NCI-H526 treated with DMSO at 0.1 percent for 48 hours (cell line): ENCODE results near the gene FAM83G.

ENCODE experiments used
- DNase-seq: peaks from one replicate; lab custom pipeline; 2025; lab: John Stamatoyannopoulos, UW

Gene FAM83G

DNA sequence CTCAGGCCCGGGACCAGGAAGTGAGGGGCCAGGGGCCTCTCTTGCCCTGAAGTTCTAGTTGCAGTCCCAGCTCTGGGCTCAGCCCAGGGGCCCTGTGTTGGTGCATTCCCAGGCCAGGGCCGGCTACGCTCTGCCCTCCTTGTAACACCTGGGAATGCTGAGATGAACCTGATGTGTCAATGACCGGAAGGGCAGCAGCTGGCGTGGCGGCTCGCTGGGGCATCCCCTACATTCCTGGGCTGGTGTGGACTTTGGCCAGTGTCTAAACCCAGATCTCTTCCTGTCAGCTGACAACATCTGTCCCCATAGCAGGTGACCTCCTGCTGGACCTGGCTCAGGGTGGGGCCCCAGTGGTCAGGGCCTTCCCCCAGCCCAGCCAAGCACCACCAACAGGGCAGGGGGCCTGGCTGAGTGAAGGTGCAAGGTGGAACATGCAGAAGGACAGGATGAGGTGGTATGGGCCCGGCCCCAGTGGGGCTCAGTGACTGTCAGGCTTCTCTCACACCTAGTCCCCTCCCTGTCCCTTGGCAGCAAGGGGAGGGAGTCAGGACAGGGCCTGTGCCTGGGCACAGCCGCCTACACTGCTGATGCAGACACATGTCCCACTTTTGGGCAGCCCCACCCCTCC, 15.9 kb downstream of the FAM83G start:
- DNase-seq, result no peak

DNA sequence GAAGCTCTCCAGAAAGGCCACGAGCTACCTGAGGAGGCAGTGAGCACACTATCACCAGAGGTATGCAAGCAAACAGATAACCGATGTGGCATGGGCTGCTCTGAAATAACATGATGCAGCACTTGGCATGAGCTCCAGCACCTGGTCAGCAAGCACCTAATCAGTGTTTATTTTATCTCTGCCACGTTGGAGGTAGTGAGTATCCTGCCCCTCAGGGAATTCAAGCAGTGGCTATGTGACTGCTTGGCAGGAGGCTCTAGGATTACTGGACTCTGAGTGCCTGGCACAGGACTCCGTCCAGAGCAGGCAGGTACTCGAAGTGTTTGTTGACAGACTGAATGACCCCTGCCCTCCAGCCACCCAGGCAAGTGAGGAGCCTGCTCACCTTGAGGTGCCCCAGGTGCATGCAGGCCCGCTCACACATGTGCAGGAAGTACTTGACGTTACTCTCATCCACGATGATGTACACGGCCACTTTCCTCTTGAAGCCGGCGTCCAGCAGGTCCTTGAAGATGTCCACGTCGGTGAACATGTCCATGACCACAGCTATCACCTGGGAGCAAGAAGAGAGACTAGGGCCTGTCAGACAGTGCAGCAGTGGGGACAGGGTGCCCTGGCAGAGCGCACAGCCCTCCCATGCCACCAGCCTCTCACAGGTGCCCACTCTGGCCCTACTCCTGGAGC, 16.6 kb downstream of the FAM83G start:
- no peak for DNase-seq

DNA sequence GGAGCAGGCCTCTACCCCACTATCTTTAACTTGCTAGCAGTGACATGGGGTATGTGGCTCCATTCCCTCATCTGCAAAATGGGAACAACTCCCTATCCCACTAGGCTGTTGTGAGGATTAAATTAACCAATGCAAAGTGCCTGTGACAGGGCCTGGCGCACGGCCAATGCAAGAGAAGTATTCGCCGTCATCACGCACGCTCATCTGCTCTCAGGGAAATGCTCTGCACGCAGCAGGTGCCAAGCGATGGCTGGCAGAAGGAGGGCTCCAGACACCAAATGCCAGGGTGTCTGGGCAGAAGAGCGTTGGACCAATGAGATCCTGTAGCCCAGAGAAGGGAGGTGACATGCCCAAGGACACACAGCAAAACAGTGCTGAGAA, 17.3 kb downstream of the FAM83G start:
- DNase-seq, result no peak

DNA sequence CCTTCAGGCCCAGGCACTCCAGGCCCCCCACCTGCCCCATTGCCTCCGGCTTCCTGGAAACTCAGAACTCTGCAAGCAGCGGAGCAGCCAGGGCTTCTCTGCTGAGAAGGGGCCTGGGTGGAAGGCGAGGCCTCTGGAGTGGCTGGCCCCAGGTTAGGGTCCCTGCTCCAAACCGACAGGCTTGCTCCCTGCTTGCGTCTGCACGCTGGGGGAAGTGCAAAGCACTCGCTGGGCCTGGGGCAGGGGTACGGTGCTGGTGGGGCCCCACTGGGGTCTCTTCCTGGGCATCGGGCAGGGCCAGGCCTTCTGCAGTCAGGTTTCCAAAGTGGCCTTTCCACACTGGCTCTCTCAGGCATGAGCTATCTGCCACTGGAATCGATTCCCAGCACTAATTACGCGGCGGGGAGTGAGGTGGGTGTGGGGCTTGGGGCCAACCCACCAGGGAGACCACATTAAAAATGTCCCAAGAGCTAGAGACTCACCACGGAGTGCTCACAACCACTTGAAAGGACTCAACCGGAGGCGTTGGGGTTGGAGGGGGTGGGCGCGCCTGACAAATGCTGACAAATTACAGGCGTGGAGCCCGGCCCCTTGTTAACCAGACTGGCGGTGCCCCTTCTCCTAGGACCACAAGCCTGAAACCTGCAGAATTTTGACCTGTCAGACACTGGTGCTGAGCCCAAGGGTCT, 17.9 kb downstream of the FAM83G start:
- DNase-seq, result no peak

DNA sequence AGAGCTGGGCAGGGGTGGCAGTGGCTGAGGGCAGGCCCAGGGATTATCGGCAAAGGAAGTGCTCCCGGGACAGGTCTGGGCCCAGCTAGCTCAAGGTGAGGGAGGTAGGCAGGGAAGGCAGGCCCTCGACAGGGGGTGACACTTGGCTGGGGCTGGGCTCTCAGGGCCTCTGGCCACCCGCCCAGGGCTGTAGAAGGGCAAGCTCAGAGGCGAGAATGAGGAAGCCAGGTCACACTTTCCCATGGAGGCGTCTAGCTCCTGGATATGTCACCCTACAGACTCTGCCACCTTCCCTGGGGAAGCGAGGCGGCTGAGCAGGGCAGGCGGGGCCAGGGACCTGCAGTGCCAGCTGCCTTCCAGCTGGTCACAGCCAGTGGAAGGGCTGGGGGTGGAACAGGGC, 19.1 kb downstream of the FAM83G start:
- no peak for DNase-seq

DNA sequence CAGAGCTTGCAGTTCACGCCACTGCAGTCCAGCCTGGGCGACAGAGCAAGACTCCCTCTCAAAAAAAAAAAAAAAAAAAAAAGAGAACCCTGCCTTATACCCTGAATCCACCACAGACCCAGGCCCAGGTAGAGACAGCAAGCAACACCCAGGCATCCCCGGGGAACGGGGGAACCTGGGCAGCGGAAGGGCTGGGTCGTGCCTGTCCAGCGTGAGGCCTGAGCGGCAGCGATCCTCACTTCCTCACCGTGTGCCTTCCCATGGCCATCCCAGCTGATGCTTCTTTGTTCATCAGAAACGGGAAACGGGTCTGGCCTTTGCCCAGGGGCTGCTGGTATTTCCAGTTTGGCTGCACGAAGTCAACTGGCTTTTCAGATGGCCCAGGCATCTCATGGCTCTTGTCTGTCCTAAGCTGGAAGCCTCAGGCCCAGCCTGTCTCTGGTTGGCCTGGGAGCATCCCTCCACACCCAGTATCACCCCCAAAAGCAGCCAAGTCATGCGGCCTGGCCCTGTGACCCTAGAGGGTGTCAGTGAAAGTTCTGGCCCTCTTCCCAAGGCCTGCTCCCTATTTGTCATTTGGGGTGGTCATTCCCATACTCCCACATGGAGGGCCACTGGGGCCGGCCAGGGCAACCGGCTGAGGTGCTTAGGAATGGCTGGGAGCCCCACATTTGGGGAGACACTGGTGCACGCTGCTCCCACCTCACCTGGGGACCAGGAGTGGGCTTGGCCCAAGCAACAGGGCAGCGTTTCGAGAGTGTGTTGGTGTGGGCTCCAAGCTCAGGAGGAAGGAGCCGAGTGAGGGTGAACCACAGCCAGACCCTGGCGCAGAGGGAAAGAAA, 20.1 kb downstream of the FAM83G start:
- no peak for DNase-seq

DNA sequence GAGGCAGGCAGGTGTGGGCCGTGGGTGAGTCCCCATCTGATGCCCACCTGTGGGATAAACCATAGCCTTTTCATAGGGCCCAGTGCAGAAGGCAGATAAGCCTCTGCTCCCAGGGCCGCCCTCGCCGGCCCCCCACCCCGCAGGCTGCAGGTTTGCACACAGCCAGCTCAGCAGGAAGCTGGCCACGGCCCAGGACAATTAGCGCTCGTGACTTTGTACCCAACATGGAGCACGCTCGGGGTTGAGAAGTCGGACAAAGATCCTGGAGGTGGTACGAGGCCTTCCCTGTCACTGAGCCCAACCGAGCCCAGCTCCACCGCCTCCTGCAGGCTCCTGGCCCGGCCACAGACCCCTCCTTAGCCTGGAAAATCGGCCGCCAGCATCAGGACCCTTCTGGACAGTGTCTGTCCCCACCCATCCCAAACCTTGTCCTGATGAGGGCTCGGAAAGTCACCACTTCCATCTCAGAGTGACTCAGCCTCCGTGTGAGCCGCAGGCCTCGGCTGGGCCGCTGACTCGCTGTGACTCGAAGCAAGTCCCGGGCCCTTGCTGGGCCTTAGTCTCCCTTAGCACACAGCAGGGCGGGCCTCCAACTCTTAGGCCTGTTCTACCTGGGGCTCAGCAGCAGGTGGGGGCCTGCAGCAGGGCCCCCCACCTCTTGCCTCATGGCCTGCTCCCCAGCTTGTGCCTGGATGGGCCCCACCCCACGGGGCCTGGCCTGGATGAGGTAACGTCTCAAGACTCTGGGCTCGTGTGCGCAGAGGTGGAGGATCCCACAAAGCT, 22.7 kb downstream of the FAM83G start:
- DNase-seq, result no peak

DNA sequence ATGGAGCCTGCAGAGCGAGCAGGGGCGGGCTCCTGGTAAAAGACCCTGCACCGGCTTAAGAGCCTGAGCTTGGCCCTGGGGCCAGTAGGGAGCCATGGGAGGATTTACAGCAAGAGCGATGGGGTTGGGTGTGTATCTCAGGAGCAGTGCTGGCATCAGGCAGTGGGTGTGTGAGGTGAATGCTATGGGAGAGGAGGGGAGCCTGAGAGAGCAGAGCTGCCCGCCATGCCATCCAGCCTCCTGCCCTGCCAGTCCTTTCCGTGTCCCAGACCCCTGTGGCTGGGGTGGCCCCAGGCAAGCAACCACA, 23.3 kb downstream of the FAM83G start:
- no peak for DNase-seq

DNA sequence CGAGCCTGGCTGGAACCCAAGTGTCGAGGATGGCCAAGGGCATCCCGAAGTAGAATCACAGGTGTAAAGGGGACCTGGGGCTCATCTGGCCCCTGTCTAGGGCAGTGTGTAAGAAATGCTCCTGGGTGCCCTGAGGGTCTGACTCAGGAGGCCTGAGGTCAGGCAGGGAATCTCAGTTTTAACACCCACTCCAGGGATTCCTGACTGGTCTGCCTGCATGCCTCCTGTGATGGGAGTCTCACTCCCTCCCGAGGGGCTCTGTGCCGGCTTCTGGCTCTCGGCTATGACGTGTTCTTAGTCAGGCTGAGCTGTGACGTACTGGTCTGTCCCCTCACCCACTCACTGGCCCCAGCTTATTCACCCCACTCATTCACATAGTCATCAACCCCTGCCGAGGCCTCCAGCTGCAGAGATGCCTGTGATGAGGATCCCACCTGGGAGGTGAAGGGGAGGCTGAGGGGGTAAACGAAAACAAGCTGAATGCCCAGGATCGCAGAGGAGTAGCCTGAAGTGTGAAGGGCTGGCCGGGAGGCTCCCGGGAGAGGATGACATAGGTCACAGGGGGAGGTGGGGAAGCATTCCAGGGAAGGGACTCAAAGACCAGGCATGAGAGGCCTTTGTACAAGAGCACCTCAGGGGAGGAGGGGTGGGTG, 23.8 kb downstream of the FAM83G start:
- no peak for DNase-seq

DNA sequence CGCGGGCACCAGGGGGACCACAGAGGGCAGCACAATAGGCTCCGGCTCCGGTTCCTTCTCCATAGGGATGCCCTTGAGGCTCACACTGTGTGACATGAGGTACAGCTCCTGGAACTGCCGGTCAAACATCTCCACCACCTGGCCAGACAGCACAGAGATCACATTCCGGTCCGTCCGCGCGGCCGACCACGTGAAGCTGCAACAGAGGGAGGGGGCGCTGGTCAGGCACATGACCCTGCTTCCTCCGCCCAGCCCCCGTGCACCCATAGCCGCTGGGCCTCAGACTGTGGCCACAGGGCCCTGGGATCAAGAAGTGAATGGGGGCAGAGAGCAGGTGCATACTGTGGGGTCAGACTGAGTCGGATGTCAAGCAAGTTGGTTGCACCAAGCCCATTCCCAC, 25.9 kb downstream of the FAM83G start:
- no peak for DNase-seq

DNA sequence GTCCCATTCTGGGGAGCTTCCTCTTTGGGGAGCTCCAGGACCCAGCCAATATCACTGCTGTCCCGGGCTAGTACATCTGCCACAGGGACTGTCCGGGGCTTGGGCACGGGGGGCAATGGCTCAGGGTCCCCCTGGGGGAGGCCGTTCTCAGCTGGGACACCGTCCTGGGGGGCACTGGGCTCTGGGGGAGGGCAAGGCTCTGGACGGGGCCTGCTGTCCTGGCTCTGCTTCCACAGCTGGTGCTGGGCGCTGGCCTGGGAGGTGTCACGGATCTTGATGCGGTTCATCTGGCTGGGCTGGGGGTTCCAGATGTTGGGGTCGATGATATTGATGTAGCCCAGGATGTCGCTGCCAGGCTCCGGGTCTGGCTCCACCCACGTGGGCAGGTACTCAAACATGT, 26.5 kb downstream of the FAM83G start:
- DNase-seq, result no peak

DNA sequence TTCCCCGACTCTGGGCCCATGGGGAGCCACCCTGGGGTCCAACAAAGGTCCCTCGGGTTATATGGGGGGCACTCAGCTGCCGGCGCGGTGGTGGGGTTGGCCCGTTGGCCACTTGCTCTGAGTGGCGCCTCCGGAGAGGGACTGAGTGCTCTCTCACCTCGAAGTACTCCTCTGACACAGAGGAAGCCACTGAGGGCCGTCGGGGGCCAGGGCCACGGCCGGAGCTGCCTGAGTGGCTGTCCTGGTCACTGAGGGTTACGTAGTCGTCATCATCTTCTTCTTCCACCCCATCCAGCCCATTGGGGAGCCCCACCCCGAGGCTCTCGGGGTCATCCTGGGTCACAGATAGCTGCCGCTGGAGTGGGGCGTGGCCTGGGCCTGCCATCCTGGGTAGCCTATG, 26.9 kb downstream of the FAM83G start:
- DNase-seq, result no peak

DNA sequence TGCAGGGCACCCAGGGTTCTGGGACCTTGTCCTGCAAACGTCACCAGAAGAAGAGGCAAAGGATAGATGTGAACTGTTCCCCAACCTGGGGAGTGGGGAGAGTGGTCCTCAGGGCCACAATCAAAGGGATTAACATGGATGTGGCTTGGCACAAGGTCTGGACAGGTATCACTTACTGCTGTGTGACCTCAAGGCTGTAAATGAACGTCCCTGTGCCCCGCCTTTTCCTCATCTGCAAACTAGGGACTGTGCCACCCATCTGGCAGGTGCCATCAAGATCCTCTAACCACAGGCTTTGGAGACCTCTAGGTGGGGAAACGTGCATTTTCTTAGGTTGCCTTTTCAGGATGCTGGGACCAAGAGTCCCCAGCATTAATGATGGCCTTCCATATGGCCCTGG, 27.5 kb downstream of the FAM83G start:
- no peak for DNase-seq

DNA sequence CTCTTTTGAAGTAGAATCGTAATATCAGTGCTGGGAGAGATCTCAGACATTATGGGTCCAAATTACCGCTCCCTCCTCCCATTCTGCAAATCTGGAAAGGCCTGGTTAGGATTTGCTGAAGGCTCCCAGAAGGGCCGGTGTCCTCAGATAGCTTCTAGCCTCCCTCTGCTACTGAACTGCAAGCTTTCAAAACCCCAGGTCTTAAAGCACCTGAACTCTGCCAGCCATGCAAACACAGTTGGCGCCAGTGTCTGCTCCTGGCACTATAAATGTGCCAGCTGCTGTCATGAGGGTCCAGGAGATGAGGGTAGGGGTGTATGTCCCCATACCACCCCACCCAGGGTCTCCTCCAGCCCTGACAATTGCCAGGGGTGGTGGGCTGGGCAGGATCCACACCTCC, 28.4 kb downstream of the FAM83G start:
- DNase-seq, result no peak

DNA sequence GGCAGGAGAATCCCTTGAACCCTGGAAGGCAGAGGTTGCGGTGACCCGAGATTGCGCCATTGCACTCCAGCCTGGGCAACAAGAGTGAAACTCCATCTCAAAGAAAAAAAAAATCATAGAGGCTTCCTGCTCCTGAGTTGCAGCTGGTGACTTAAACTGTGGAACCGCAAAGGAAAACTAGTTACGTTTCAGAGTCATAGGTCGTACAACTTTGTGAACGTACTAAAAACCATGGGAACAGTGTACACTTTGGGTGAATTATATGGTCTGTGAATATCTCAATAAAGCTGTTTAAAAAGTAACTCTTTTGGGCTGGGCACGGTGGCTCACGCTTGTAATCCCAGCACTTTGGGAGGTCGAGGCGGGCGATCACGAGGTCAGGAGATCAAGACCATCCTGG, 29.0 kb downstream of the FAM83G start:
- no peak for DNase-seq

DNA sequence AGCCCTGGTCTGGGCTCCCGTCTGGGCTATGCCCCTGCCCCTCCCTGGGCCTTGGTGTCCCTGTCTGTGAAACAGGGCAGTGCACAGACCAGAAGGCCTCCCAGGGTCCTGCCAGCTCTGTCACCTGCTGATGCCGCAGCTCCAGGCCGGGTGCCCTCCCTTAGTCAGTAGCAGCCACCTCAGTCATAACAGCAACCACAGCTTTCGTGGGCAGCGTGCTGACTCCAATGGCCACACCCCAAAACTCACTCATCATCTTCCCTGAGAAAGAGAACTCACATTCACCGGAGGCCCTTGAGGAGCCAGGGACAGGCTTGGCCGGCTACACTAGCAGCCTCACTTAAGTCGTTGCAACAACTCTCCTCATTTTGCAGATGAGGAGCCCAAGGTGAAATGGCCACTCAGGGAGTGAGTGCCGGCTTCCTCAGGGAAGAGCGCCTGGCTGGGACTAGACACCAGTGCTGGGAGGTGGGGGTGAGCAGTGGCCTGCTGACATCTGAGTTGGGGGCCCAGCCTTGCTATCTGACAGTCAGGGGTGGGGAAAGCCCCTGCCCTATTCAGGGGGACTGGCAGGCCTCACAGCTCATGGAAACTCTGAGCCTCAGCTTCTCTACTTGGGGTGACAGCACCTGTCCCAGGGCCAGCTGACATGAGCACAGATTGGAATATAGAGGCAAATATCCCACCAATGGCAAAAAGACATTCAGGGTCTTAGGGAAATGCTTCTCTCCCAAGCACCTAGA, 30.0 kb downstream of the FAM83G start:
- no peak for DNase-seq

DNA sequence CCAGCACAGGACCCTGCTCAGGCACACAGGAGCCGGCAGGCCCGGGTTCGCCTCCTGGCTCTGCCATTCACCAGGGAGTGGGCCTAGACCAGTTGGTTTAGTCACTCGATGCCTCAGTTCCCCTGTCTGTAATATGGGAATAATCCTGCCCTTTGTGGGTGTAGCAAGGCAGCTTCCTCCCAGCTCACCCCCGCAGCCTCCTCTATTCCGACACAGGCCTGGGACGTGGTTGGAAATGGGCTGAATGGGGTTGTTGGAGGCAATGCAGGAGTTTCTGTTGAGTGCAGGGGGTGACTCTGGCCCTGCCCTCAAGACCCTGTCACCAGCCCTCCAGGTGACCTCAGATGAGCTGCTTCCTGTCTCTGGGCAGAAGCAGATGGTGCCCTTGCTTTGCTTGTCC, 32.8 kb downstream of the FAM83G start:
- no peak for DNase-seq

DNA sequence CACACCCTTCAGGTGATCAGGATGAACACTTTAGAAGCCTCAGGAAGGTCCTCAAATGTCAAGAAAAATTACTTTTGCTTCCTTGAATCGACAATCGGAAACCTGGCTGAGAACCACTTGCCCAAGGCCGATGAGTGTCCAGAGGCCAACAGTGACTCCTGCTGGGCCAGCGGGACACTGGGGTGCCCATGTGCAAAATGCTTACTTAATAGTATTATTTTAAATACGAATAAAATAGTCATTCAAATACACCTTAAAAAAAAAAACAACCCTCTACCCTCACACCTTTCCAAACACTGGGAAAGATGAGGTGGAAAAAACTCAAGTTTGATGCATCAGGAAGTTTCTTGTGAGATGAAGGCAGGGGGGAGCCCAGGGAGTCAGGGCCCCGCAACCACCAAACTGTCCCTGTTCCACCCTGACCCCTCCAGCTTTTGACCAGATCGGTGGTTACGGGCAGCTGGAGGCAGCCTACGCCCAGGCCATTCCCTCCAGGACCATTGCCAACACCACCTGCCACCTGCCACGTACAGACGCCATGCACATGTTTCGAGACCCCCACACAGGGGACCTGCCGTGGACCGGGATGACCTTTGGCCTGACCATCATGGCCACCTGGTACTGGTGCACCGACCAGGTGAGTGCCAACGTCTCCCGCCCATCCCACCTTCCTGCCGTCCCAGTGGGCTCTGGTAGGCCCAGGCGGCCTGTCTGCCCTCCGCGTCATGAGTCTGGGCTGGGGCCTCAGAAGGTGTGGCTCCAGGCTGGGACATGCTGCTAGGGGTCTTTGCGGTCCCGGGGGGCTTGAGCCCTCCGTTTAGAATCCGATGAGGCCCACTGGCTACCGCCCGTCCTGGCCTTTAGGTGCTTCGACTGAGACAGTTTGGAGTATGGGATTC, 33.7 kb downstream of the FAM83G start:
- DNase-seq, result no peak

DNA sequence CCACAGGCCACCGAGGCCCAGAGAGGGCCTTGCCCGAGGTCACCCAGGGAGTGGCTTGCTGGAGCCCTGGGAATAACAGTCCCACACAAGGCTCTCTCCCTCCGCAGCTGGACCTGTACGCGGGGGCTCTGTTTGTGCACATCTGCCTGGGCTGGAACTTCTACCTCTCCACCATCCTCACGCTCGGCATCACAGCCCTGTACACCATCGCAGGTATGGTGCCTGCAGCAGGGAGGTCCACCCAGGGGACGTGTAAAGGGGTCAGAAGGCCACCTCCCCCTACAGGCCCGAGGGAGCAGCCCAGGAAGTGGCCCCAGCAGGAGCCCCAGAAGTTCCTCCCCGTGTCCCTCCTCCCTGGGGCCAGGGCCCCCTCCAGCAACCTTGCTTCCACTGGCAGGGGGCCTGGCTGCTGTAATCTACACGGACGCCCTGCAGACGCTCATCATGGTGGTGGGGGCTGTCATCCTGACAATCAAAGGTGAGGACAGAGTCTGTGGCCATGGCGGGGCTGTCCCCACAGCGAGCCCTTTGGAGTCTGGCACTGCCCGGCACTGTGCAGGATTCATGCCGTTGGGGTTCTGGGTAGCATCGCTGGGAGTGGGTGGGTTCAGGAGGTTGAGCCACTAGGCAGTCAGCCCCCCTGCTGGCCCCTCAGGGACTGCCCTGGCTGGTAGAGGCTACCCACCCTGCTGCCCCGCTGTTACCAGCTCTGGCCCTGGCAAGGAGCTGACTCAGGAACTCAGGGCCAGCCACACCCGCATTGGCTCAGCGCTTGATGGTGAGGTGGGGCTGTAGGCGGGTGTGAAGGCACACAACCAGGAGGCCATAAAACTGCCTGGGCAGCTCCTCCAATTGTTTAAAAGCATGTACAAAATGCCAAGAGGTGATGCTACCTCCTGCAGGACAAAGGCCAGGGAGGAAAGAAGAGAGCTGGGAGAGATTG, 35.3 kb downstream of the FAM83G start:
- DNase-seq, result no peak
